GM19468 (cell line): Measurements from ENCODE around the gene HOXC13.

Experiments
- ATAC-seq: cut with Tn5 transposase; IDR thresholded peaks from one replicate; pipeline ENCODE4 v1.9.1; 2021; ENCODE audit warnings: mild to moderate bottlenecking, moderate library complexity, moderate number of reproducible peaks; ENCODE audit not compliant: unreplicated experiment; ENCODE audit errors: extremely low read depth

Gene HOXC13

GRCh38 chr12:53968214-53969127 lies 29.8 kb downstream of the HOXC13 start:
- no peak for ATAC-seq

- no peak for ATAC-seq
These were observed 31.1 kb downstream of the HOXC13 start for GRCh38 chr12:53969588-53970259.

- ATAC-seq = no peak
These were observed 31.8 kb downstream of the HOXC13 start for GRCh38 chr12:53970451-53970850.

GRCh38 chr12:53971129-53971528 lies 32.5 kb downstream of the HOXC13 start:
- no peak for ATAC-seq

DNA sequence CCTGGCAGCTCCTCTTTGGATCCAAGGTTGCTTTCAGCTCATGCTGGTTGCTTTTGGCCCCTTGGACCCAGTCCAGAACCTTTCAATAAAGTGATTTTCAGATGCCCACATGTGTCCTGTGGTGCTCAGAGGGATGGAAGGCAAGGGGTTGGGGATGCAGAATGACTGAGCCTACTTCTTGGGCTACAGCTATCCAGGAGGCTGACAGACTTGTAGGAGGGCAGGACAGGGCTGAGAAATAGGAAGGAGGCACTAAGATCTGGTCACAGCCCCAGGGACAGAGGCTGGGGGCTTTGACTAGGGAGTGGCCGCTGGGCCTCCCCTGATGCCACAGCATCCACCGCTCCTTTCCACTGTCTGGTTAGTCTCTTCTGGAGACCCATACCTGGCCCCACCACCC lies 33.1 kb downstream of the HOXC13 start:
- ATAC-seq = no peak

DNA sequence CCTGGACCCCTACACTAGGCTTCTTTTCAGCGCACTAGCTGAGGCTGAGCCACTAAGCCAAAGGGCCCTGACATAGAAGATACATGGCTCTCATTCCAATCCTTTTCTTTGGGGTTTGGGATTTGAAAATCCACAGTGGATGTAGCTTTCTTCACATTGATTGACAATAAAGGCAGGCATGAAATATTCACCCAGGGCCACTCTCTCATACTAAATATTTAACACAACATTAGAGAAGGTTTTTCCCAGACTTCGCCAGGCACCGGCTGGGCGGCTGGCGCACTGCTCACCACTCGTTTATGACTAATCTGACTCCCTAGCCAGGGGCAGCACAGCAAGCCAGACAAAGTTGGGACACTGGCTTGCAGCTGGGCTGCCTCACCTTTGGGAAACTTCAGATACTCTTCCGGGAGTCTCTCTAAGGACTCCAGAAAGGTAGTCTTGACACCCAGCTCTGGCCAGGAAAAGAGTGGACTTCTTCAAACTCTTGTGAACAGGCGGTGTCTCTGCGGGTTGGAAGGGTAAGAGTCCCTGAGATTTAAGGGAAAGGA lies 33.6 kb downstream of the HOXC13 start:
- no peak for ATAC-seq

- no peak for ATAC-seq
These were observed 34.1 kb downstream of the HOXC13 start, which contains the start of gene HOXC11 for GRCh38 chr12:53972722-53973235. TSS of gene HOXC11 (plus strand) at chr12:53973126. CDS start at chr12:53973242, 116 bp downstream.

GRCh38 chr12:53973236-53974042 lies 34.8 kb downstream of the HOXC13 start:
- ATAC-seq = no peak

- ATAC-seq = no peak
These were observed 35.7 kb downstream of the HOXC13 start, which contains the start of gene HOTAIR for GRCh38 chr12:53974084-53975063. TSS of gene HOTAIR (minus strand) at chr12:53974954.

GRCh38 chr12:53975064-53975471 lies 36.4 kb downstream of the HOXC13 start:
- no peak for ATAC-seq

- ATAC-seq = no peak
These were observed 37.0 kb downstream of the HOXC13 start for GRCh38 chr12:53975479-53976152.

DNA sequence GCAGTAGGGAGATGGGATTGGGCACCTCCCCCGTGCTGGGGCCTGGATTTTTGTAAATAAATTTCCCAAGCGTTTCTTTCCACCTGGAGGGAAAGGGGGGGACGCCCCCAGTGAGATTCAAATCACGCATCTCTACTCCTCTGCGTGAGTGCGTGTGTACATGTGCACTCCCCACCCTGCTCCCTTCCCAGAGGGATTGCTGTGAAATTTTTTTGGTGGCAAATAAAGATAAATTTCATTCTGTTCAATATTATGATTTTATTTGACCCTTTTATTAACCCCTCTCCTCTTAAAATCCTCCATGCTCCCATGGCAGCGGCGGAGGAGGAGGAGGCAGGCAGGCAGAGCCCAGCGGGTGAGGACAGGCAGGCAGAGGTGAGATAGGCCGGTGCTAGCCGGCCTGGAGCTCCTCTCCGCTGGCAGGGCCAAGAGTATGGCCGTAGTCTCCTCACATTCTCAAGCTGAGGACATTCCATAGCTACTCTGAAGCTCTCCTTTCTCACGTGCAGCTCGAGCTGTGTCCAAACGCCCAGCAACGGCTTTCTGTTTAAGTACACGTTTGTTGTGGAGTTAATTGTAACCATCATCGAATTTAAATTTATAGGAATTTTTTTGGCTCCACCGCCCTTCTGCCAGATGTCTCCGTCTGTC lies 37.7 kb downstream of the HOXC13 start:
- ATAC-seq = no peak

DNA sequence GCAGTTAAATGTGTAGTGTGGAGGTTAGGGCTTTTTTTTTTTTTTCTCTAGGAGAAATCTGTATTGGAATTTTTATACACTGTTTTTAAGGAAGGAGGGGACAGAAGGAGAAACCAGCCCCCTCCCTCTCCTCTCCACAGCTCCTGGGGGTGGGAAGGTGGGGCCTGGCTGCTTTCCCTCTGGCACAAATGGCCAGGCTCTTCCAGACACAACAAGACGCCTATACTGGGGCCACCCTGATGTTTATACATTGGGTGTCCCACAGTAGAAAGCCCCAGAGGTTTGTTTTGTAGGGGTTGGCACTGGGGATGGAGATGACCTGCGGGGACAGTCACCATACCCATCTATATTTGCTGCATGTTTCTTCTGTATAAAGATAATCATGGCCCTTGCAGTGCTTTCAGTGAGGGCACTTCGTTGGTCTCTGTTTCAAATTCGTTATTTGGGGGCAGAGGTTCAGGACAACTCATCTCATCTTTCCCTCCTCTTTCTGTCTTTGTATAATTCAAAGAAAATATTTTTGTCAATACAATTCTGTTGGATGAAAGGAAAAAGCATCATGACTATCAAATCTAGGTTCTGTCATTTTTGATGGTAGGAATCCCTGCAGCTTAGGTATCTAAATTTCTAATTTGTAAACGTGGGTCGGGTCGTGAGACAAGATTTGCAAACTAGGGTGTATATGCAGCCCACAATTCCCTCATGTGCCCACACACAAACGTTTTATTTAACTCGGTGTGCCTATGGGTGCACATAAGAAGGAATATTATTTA lies 38.4 kb downstream of the HOXC13 start:
- ATAC-seq = no peak

DNA sequence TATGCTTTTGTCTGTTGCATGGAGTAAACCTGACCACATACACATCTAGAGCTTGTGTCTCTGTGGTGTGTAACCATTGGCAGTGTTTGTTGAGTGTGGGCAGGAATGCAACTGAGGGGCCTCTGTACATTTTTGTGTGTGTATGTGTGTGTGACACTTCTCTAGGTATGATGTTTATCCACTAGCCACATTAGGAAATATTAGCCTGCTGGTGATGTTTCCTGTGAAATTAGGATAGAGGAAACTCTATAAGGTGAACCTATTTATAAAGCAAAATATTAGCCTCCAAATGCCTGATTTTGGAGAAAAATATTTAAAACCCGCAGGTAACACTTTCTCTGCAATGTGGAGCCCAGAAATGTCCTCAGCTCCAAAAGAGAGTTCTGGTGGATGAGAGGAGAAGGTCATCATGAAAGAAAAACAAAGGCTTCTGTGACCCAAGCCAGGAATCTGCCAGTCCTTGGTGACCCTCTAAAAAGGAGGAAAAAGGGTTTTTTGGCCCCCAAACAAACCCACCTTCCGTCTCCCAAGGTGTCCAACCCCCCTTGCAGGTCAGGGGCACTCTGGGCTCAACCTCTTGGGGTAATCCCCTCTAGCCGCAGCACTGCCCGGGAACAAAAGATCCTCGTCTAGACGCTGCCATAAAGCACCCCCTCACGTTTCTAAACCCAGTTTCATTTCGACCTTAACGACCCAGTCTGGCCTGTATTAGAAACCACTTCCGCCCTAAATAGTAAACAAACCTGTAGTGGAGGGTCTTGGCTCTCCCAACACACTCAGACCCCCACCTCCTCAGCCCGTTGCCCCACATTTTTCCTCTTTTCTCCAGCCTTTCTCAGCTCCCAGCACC lies 39.2 kb downstream of the HOXC13 start:
- no peak for ATAC-seq

- ATAC-seq = no peak
These were observed 40.1 kb downstream of the HOXC13 start for GRCh38 chr12:53978477-53979356.
